ENCODE measurements around the gene PCMT1. TPM values are rescaled to one million over a fixed set of nuclear protein-coding genes. Genes with fewer than 3 reads are reported as not detected.
"Not testable (repeated sequence)": the region's sequence is repeated elsewhere in the genome, so short reads cannot be mapped to it uniquely, and the experiment has no call there.

The PCMT1 gene
- total and polyA plus RNA-seq, 9 of the 15 experiments (the other 6 are each of a cell fraction or from before 2014, with no cell fraction given): 217 to 541 (median 327) TPM

- peak; percentile 13; the same call in 1 of the 2 replicates for TF ChIP-seq TOE1 (IDR thresholded peaks at IDR 0.05; ENCODE audit: borderline replicate concordance)
- no peak for TF ChIP-seq TOE1 (CRISPR knock-in tag; IDR thresholded peaks at IDR 0.05; ENCODE audit: borderline replicate concordance, low read depth)
Measured at GRCh38 chr6:149751239-149751638, 1.7 kb downstream of the PCMT1 start (continued).

DNA sequence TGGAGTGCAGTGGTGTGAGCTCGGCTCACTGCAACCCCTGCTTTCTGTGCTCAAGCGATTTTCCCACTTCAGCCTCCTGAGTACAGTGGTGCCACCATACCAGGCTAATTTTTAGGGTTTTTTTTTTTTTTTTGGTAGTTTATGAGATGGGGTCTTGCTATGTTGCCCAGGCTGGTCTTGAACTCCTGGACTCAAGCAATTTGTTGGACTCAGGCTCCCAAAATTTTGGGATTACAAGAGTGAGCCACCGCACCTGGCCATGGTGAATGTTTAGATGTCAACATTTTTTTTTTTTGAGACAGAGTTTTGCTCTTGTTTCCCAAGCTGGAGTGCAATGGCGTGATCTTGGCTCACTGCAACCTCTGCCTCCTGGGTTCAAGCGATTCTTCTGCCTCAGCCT is 2.4 kb downstream of the PCMT1 start:
- H3K27ac ChIP-seq (ENCODE audit: extremely low read depth, low read depth, low read length); H2AFZ ChIP-seq (ENCODE audit: low read depth, low read length); DNase-seq (ENCODE audit: extremely low read depth in 1 of 4, low spot score in 3 of 4); H3K9me3 ChIP-seq (replicated peaks; ENCODE audit: control insufficient read depth, insufficient read depth, low read depth, low read length); FAIRE-seq; BruUV-seq (replicated peaks); in situ Hi-C loops (cut with MboI); H3K9me1 ChIP-seq (ENCODE audit: control insufficient read depth, insufficient read depth, low read length); H3K27me3 ChIP-seq (ENCODE audit: control insufficient read depth in 2 of 2, insufficient read depth in 2 of 2, low read length in 2 of 2); ATAC-seq: not testable (repeated sequence)
- peak overlapping the region; percentile 94 for H3K4me2 ChIP-seq (ENCODE audit: insufficient read depth, low read length)
- ChIA-PET POLR2A (interaction anchor here (2.6 kb wide), 1 partner anchor 34 kb away, joined by 13 read pairs; the partner anchor contains the start of gene LATS1), CTCF (ENCODE audit: low intra/inter-chr PET ratio) (interaction anchor here (0.6 kb wide), 1 partner anchor 11 kb away, joined by 4 read pairs; no protein-coding TSS in a partner anchor)
- WGBS (ENCODE audit: insufficient coverage, low coverage, missing lambda C conversion rate): 73% methylated on average over 5 of the region's 5 CpGs
- H3K36me3 ChIP-seq (ENCODE audit: control insufficient read depth, insufficient read depth, low read length): peaks cover 46% of the 10 kb centered on the region
- H3K9ac ChIP-seq (ENCODE audit: insufficient read depth in 1 of 2, low read depth in 2 of 2, low read length in 2 of 2): peak overlapping the region; percentile 86 to 96; a peak in 3 of 4 replicates
- peaks cover 75% of the 10 kb centered on the region for H3K79me2 ChIP-seq (ENCODE audit: control insufficient read depth, insufficient read depth, low read length)
- H4K20me1 ChIP-seq (replicated peaks; ENCODE audit: control insufficient read depth, insufficient read depth, low read length): peaks cover 20% of the 10 kb centered on the region
- H3K4me3 ChIP-seq: peak overlapping the region; percentile 97; the same call in 1 of the 2 replicates
- intact Hi-C loops (cut with micrococcal nuclease): loop anchor here (5.0 kb wide), 1 partner anchor 35 kb away; the partner anchor contains the start of gene LATS1
- peaks cover 34 to 36% of the 10 kb centered on the region in 2 experiments for H3K4me1 ChIP-seq (replicated peaks in 1 of 2; ENCODE audit: control insufficient read depth in 2 of 2, insufficient read depth in 2 of 2, low read length in 2 of 2)
- TF ChIP-seq ZNF121 (CRISPR knock-in tag; conservative IDR thresholded peaks at IDR 0.05) (peak; percentile 98), RBM25 (IDR thresholded peaks at IDR 0.05; ENCODE audit: low read depth, low read length, severe bottlenecking) (peak; percentile 32), BCOR (IDR thresholded peaks at IDR 0.05) (peak; percentile 78)
